Measurements from ENCODE around the gene TMEM132A.

DNA sequence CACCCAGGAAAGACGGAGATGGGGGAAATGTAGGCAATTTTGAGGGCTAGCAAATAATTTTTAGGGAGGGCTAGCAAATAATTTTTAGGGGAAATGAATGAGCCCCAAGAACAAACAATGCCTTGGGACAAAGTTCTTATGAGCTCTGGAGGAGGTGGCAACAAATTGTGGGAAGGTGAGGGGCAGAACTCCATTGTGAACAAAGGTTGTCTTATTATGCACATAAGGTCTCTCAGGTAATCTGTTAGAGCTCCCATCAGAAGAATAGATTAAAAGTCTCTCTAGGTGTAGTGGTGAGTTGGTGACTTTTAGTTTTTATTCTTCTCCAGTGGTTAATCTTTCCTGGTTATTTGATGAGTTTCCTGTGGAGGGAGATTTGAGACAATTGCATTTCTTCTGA lies 15.5 kb upstream of the TMEM132A start:
- TF ChIP-seq, protein P1, sequence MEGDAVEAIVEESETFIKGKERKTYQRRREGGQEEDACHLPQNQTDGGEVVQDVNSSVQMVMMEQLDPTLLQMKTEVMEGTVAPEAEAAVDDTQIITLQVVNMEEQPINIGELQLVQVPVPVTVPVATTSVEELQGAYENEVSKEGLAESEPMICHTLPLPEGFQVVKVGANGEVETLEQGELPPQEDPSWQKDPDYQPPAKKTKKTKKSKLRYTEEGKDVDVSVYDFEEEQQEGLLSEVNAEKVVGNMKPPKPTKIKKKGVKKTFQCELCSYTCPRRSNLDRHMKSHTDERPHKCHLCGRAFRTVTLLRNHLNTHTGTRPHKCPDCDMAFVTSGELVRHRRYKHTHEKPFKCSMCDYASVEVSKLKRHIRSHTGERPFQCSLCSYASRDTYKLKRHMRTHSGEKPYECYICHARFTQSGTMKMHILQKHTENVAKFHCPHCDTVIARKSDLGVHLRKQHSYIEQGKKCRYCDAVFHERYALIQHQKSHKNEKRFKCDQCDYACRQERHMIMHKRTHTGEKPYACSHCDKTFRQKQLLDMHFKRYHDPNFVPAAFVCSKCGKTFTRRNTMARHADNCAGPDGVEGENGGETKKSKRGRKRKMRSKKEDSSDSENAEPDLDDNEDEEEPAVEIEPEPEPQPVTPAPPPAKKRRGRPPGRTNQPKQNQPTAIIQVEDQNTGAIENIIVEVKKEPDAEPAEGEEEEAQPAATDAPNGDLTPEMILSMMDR (conservative IDR thresholded peaks at IDR 0.05; ENCODE audit: low read depth, low read length) = no peak
- TF ChIP-seq EZH2 (IDR thresholded peaks at IDR 0.05; ENCODE audit: borderline replicate concordance, low read depth, low read length, poor library complexity, severe bottlenecking) = no peak
